MCF 10A (cell line): ENCODE measurements around the gene MTHFD2L. TPM values are rescaled to one million over a fixed set of nuclear protein-coding genes. Genes with fewer than 3 reads are reported as not detected.
A peak's percentile ranks its signal among the peaks of the same experiment; 100 is the strongest.

Source experiments
- BruUV-seq: library from RNA; stranded (reverse); fragments of 400-500 nt; replicated peaks from 2 replicates; lab custom pipeline; 2021; lab: Mats Ljungman, UMichigan
- CTCF ChIA-PET: fragments of 300-600 bp; sonication (Branson Sonifier 250); formaldehyde crosslinking; extraction: SDS; loops from one replicate; lab custom pipeline; 2021; ENCODE audit warnings: antibody characterized with exemption, inconsistent platforms; lab: Yijun Ruan, JAX
- POLR2A ChIA-PET: fragments of 300-600, 350-650 bp; sonication (Branson Sonifier 250); formaldehyde crosslinking; extraction: SDS; loops from one replicate; lab custom pipeline; 2020; ENCODE audit warnings: antibody characterized with exemption, inconsistent platforms; lab: Yijun Ruan, JAX
- DNase-seq: peaks from one replicate; pipeline ENCODE4 v3.0.0-alpha.2; 2018; ENCODE audit not compliant: unreplicated experiment
- H3K27ac Mint-ChIP-seq: one replicate; pipeline ENCODE4 v1.8.0; 2022; ENCODE audit warnings: mild to moderate bottlenecking, low read depth, mixed read lengths; ENCODE audit not compliant: unreplicated experiment
- H3K27me3 Mint-ChIP-seq: one replicate; pipeline ENCODE4 v1.8.0; 2022; ENCODE audit warnings: mixed read lengths; ENCODE audit not compliant: insufficient read depth, unreplicated experiment
- H3K36me3 Mint-ChIP-seq: one replicate; pipeline ENCODE4 v1.8.0; 2022; ENCODE audit warnings: mild to moderate bottlenecking, moderate library complexity, mixed read lengths; ENCODE audit not compliant: insufficient read depth, unreplicated experiment
- H3K4me1 Mint-ChIP-seq: one replicate; pipeline ENCODE4 v1.8.0; 2022; ENCODE audit warnings: mixed read lengths; ENCODE audit not compliant: insufficient read depth, unreplicated experiment
- H3K4me3 Mint-ChIP-seq: one replicate; pipeline ENCODE4 v1.8.0; 2022; ENCODE audit warnings: mild to moderate bottlenecking, moderate library complexity, mixed read lengths; ENCODE audit not compliant: unreplicated experiment
- H3K9me3 Mint-ChIP-seq: one replicate; pipeline ENCODE4 v1.8.0; 2022; ENCODE audit warnings: mixed read lengths; ENCODE audit not compliant: unreplicated experiment
- intact Hi-C: fragments of 100-400 bp; cut with micrococcal nuclease; formaldehyde crosslinking; loops from 2 replicates; pipeline ENCODE4 v1.14.1; 2022
- total RNA-seq: library from RNA; stranded (reverse); gene quantifications from 2 replicates; pipeline ENCODE4 v1.2.3, GENCODE V29; 2022
- TF ChIP-seq, protein P1 (sequence below): fragments of 200-600 bp; IDR thresholded peaks from one replicate; pipeline ENCODE4 v1.8.0; 2022; ENCODE audit warnings: antibody characterized with exemption, mild to moderate bottlenecking; ENCODE audit not compliant: unreplicated experiment

The MTHFD2L gene
- total RNA-seq, 1 experiment from 2014 or later, result 113 TPM

DNA sequence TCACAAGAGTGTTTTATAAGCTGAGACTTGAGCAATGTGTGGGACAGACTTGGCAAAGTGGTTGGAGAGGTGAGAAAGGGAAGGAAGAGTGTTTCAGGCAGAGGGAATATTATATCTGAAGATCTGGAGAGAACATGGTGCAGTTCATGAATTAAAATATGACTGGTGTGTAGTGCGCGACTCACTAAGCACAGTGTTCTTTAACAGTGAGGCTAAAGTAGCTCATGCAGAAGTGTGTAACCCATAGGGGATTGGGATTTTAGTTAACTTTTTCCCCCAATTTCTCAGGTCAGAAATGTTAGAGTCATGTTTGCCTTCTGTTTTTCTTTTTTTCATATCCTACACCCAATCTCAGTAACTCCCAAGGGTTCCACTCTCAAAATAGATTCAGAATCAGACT, 9.7 kb downstream of the MTHFD2L start:
- CTCF ChIA-PET, result interaction anchor here (0.6 kb wide), 2 partner anchors 276 to 514 kb away, joined by 3 read pairs; no protein-coding TSS in a partner anchor
- no TSS peak for BruUV-seq

DNA sequence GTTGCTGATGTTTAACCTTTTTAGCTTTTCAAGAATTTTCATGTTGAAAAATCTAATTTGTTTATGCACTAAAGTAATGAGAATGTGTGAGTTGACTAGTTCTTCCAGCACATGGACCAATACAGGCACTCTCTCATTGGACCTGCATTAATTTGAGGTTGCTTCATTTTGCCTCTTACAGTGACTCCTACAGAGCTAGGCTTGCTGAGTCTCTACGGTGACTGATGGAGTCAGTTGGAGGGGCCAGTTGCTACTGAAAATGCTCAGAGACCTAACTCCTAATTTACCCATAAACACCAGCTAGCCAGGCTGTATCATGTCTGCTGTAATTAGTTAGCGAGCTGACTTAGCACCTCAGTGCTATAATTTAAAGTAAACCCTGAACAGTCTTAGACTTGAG, 10.9 kb downstream of the MTHFD2L start:
- Mint-ChIP-seq H3K4me3 (no peak overlapping the region), H3K36me3 (peaks cover 33% of the 10 kb centered on the region), H3K9me3 (no peaks in the 10 kb centered on the region), H3K27me3 (no peaks in the 10 kb centered on the region), H3K27ac (no peak overlapping the region), H3K4me1 (peaks cover 15% of the 10 kb centered on the region)
- DNase-seq, result no peak
- POLR2A ChIA-PET, result interaction anchor here (0.6 kb wide), 1 partner anchor 21 kb away, joined by 3 read pairs; no protein-coding TSS in a partner anchor
- TF ChIP-seq, protein P1, sequence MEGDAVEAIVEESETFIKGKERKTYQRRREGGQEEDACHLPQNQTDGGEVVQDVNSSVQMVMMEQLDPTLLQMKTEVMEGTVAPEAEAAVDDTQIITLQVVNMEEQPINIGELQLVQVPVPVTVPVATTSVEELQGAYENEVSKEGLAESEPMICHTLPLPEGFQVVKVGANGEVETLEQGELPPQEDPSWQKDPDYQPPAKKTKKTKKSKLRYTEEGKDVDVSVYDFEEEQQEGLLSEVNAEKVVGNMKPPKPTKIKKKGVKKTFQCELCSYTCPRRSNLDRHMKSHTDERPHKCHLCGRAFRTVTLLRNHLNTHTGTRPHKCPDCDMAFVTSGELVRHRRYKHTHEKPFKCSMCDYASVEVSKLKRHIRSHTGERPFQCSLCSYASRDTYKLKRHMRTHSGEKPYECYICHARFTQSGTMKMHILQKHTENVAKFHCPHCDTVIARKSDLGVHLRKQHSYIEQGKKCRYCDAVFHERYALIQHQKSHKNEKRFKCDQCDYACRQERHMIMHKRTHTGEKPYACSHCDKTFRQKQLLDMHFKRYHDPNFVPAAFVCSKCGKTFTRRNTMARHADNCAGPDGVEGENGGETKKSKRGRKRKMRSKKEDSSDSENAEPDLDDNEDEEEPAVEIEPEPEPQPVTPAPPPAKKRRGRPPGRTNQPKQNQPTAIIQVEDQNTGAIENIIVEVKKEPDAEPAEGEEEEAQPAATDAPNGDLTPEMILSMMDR, result no peak
- no TSS peak for BruUV-seq
- CTCF ChIA-PET, result no interaction called here
- intact Hi-C loops, result no loop called here

More for the DNA sequence above, 9.7 kb downstream of the MTHFD2L start:
- intact Hi-C loops, result no loop called here
- Mint-ChIP-seq H3K4me3 (no peak overlapping the region), H3K9me3 (no peaks in the 10 kb centered on the region), H3K27me3 (no peaks in the 10 kb centered on the region), H3K36me3 (peaks cover 33% of the 10 kb centered on the region), H3K4me1 (peaks cover 15% of the 10 kb centered on the region), H3K27ac (peak overlapping the region; percentile 25)
- TF ChIP-seq, protein P1, result no peak
- DNase-seq, result no peak
- POLR2A ChIA-PET, result interaction anchor here (1.4 kb wide), 1 partner anchor 9 kb away, joined by 9 read pairs; no protein-coding TSS in a partner anchor

DNA sequence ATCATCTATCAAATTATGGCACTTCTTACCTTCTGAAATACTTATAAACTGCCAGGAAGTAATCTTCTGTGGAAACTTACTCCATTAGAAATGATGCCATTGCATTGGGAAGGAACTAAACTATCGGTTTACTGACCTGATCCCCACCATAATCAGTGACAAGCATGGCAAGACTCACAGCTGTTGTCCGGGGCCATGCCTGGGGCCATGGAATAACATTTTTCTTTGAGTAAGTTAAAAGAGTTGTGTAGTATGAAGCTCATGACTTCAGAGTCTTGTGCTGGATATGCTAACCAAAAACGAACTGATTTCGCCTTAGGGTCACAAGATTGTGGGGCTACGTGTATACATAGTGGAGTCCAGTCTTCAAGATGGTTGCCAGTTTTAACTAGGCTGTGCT, 15.4 kb downstream of the MTHFD2L start:
- DNase-seq, result no peak
- no peak overlapping the region for H3K4me3 Mint-ChIP-seq
- BruUV-seq, result no TSS peak
- intact Hi-C loops, result no loop called here
- H3K4me1 Mint-ChIP-seq, result peaks cover 1% of the 10 kb centered on the region
- ChIA-PET POLR2A (no interaction called here), CTCF (interaction anchor here (0.7 kb wide), 1 partner anchor 30 kb away, joined by 3 read pairs; no protein-coding TSS in a partner anchor)
- TF ChIP-seq, protein P1, result no peak
- H3K27ac Mint-ChIP-seq, result no peak overlapping the region
- no peaks in the 10 kb centered on the region for H3K9me3 Mint-ChIP-seq
- peaks cover 38% of the 10 kb centered on the region for H3K36me3 Mint-ChIP-seq
- no peaks in the 10 kb centered on the region for H3K27me3 Mint-ChIP-seq

DNA sequence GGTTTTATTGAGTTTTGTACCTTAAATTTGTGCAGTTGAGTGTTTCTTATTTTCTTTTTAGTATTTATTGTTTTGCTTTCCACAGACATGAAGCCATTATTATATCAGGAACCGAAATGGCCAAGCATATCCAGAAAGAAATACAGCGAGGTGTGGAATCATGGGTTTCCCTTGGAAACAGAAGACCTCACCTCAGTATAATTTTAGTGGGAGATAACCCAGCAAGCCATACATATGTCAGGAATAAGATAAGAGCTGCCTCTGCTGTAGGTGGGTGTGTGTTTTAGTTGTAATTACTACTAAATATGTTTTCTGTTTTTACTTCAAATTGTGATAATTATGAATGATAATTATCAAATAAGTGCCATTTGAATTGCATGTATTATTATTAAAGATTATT, 16.5 kb downstream of the MTHFD2L start:
- Mint-ChIP-seq H3K9me3 (no peaks in the 10 kb centered on the region), H3K4me3 (no peak overlapping the region), H3K27ac (no peak overlapping the region), H3K36me3 (peaks cover 44% of the 10 kb centered on the region), H3K27me3 (no peaks in the 10 kb centered on the region), H3K4me1 (no peaks in the 10 kb centered on the region)
- no TSS peak for BruUV-seq
- TF ChIP-seq, protein P1, result no peak
- POLR2A ChIA-PET, result interaction anchor here (0.6 to 2.7 kb wide), 4 partner anchors 10 to 191 kb away, joined by 3 to 12 read pairs (median 3); partner anchors contain the start of gene EREG
- no peak for DNase-seq
- CTCF ChIA-PET, result no interaction called here
- intact Hi-C loops, result no loop called here
